Suprapubic skin (tissue), 4 donors: Measurements from ENCODE around the gene FKRP. TPM values are rescaled to one million over a fixed set of nuclear protein-coding genes. Genes with fewer than 3 reads are reported as not detected.

Experiments
- DNase-seq, 2 donors: peaks; one replicate each; pipeline ENCODE4 v3.0.0-alpha.2; 2019; ENCODE audit warnings: low spot score in 2 of 2
- H3K27ac ChIP-seq: fragments of 200-600 bp; sonication (generic); one replicate; pipeline ENCODE4 v1.5.1; 2019
- H3K27me3 ChIP-seq: fragments of 200-600 bp; sonication (generic); one replicate; pipeline ENCODE4 v1.5.1; 2019
- H3K36me3 ChIP-seq: fragments of 200-600 bp; sonication (generic); one replicate; pipeline ENCODE4 v1.5.1; 2019
- H3K4me1 ChIP-seq: fragments of 200-600 bp; sonication (generic); one replicate; pipeline ENCODE4 v1.5.1; 2019
- H3K4me3 ChIP-seq: fragments of 200-600 bp; sonication (generic); one replicate; pipeline ENCODE4 v1.5.1; 2019; ENCODE audit warnings: mild to moderate bottlenecking
- H3K9me3 ChIP-seq: fragments of 200-600 bp; sonication (generic); one replicate; pipeline ENCODE4 v1.5.1; 2019
- EP300 ChIP-seq: sonication (generic); formaldehyde crosslinking; IDR thresholded peaks from one replicate; pipeline ENCODE4 v1.6.1; 2017; ENCODE audit warnings: antibody characterized with exemption
- POLR2A ChIP-seq, 2 donors: fragments of 450-650 bp; IDR thresholded peaks; one replicate each; pipeline ENCODE4 v1.6.1; 2017; ENCODE audit warnings: antibody characterized with exemption in 2 of 2, mild to moderate bottlenecking in 2 of 2, moderate library complexity in 2 of 2
- POLR2AphosphoS5 ChIP-seq, 3 donors: sonication (generic); formaldehyde crosslinking; IDR thresholded peaks; one replicate each; pipeline ENCODE4 v1.6.1; 2017; ENCODE audit warnings: antibody characterized with exemption in 3 of 3
- WGBS: methylation state at CpG from one replicate; pipeline ENCODE4 v1.1.5; 2018; 5-methylcytosine and 5-hydroxymethylcytosine counted together
- total RNA-seq, 4 donors: library from RNA; depleted of rRNA; stranded (reverse); fragments of >200 nt; gene quantifications; one replicate each; pipeline ENCODE4 v1.1.0, GENCODE V29; 2016
- TF ChIP-seq, protein P1 (sequence below), 2 donors: fragments of 200-600 bp in 1 of 2; fragments of 450-650 bp in 1 of 2; sonication (generic) in 1 of 2; IDR thresholded peaks; one replicate each; pipeline ENCODE4 v1.5.1; 2016 to 2019; ENCODE audit warnings: antibody characterized with exemption in 2 of 2, mild to moderate bottlenecking in 1 of 2, moderate library complexity in 1 of 2

FKRP gene
- total RNA-seq, 4 donors from 2014 or later: 7.1 to 15.2 (median 7.8) TPM

DNA sequence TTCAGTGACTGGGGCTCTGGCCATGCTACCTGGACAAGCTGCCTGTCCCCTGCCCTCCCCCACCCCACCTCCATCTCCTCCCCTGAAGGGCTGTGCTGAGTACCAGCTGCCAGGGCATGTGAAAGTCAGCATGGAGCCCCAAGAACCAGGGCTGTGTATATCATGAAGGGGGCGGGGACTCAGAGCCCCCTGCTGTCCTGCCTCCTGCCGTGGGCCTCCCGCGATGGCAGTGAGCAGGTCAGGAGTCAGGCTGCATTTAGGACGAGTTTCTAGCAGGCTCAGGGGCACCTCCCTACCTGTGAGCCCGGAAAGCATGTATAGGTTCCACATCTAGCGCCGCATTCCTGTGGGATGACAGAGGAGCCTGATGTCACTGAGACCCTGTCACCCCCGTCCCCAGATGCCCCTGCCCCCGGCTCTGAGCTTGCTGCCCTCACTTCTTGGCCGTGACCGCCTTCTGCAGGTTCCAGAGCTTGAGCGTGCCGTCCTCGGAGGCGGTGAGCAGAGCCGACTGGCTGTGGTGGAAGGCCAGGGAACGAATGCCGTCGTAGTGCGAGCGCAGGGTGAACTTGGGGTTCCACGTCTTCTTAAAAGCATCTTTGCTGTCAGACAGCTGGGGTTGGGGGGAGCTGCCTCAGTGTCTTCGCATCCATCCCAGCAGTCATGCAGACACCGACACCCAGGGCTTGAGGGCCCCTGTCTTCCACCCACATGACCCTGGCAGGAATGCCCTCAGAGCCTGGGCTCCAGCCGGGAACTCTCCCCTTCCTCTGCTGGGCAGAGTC lies 20.6 kb upstream of the FKRP start:
- no peak overlapping the region for H3K27ac ChIP-seq
- peaks cover 6% of the 10 kb centered on the region for H3K4me1 ChIP-seq
- no peak for DNase-seq
- no peaks in the 10 kb centered on the region for H3K9me3 ChIP-seq
- H3K27me3 ChIP-seq: no peaks in the 10 kb centered on the region
- WGBS: 93% methylated on average over 25 of the region's 26 CpGs
- H3K36me3 ChIP-seq: peaks cover 98% of the 10 kb centered on the region
- TF ChIP-seq, protein P1, sequence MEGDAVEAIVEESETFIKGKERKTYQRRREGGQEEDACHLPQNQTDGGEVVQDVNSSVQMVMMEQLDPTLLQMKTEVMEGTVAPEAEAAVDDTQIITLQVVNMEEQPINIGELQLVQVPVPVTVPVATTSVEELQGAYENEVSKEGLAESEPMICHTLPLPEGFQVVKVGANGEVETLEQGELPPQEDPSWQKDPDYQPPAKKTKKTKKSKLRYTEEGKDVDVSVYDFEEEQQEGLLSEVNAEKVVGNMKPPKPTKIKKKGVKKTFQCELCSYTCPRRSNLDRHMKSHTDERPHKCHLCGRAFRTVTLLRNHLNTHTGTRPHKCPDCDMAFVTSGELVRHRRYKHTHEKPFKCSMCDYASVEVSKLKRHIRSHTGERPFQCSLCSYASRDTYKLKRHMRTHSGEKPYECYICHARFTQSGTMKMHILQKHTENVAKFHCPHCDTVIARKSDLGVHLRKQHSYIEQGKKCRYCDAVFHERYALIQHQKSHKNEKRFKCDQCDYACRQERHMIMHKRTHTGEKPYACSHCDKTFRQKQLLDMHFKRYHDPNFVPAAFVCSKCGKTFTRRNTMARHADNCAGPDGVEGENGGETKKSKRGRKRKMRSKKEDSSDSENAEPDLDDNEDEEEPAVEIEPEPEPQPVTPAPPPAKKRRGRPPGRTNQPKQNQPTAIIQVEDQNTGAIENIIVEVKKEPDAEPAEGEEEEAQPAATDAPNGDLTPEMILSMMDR (IDR thresholded peaks at IDR 0.05): no peak
- TF ChIP-seq POLR2AphosphoS5 (IDR thresholded peaks at IDR 0.05) (no peak), EP300 (no peak), POLR2A (IDR thresholded peaks at IDR 0.05) (no peak)
- H3K4me3 ChIP-seq: no peak overlapping the region

DNA sequence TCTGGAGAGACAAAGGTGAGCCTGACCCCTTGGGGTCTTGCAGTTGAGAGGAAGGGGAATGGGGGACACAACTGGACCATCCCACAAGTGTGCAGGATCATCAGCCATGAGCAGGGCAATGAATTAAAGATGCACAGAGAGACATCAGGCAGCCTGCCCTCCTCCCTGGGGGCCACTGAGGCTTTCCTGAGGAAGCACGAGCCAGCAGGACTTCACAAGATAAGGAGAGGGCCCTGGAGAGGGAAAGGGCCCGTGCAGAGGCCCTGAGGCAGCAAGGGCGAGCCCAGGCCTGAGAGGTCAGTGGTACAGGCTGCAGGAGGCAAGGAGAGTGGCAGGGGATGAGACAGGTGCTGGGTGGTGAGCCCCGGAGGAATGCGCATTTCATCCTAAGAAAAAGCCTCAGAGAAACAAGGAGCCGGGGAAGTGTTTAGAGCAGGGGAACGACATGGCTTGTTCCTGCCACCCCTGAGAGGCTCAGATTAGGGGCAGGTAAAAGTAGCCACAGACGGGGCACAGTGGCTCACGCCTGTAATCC lies 19.9 kb upstream of the FKRP start:
- Histone ChIP-seq H3K27ac (no peak overlapping the region), H3K9me3 (no peaks in the 10 kb centered on the region), H3K4me3 (no peak overlapping the region), H3K36me3 (peaks cover 98% of the 10 kb centered on the region), H3K27me3 (no peaks in the 10 kb centered on the region), H3K4me1 (peaks cover 8% of the 10 kb centered on the region)
- 77% methylated on average over 9 of the region's 9 CpGs for WGBS
- no peak for DNase-seq
- TF ChIP-seq, protein P1 (IDR thresholded peaks at IDR 0.05): no peak

DNA sequence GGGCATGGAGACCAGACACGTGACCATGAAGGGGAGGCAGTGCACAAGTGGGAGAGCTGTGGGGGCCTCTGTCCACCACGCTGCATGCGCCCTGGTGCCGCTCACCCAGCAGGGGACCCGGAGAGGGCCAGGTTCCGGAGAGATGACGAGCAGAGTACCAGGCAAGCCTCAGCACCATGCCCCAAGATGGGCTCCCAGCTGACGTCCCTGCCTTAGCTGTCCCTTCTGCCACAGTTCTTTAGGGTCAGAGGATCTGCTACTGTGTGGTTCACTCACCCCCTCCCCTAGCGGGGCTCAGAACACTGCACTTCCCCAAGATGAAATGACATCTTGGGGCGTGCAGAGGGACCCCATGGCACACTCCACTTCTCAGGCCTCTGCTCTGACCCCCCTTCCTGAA lies 19.3 kb upstream of the FKRP start:
- 87% methylated on average over 9 of the region's 10 CpGs for WGBS

DNA sequence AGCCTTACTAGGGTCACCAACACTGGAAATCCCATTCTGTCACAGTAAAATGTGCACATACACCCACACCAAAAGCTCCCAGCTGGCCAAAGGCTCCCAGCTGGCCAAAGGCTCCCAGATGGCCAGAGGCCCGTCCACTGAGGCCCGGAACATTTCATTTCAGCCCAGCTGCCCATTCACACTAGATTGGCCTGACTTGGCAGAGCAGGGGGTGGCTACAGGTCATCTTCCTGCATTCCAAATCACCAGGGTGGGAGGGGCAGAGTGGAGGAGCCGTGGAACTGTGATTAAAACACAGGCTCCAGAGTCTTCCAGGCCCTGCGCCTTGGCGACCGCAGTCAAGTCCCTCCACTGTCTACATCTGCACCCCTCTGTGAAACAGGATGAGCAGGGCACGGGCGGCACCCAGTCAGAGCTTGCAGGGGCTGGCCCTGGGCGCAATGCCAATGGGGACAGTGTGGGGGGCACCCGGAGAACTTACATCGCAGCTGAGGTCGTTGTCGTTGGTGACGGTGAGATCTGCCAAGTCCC lies 18.8 kb upstream of the FKRP start:
- H3K4me1 ChIP-seq: peaks cover 17% of the 10 kb centered on the region
- TF ChIP-seq, protein P1 (IDR thresholded peaks at IDR 0.05): no peak
- TF ChIP-seq POLR2AphosphoS5 (IDR thresholded peaks at IDR 0.05) (no peak), EP300 (no peak), POLR2A (IDR thresholded peaks at IDR 0.05) (no peak)
- 73% methylated on average over 11 of the region's 14 CpGs for WGBS
- peaks cover 98% of the 10 kb centered on the region for H3K36me3 ChIP-seq
- no peak overlapping the region for H3K27ac ChIP-seq
- H3K9me3 ChIP-seq: no peaks in the 10 kb centered on the region
- no peak overlapping the region for H3K4me3 ChIP-seq
- no peaks in the 10 kb centered on the region for H3K27me3 ChIP-seq
- no peak for DNase-seq

More for the DNA sequence above, 19.3 kb upstream of the FKRP start:
- peaks cover 15% of the 10 kb centered on the region for H3K4me1 ChIP-seq
- no peaks in the 10 kb centered on the region for H3K27me3 ChIP-seq
- no peak for DNase-seq
- no peaks in the 10 kb centered on the region for H3K9me3 ChIP-seq
- no peak overlapping the region for H3K27ac ChIP-seq
- no peak for TF ChIP-seq EP300
- no peak for TF ChIP-seq POLR2AphosphoS5 (IDR thresholded peaks at IDR 0.05)
- TF ChIP-seq POLR2A (IDR thresholded peaks at IDR 0.05): no peak
- TF ChIP-seq, protein P1 (IDR thresholded peaks at IDR 0.05): no peak
- peaks cover 98% of the 10 kb centered on the region for H3K36me3 ChIP-seq
- H3K4me3 ChIP-seq: no peak overlapping the region

DNA sequence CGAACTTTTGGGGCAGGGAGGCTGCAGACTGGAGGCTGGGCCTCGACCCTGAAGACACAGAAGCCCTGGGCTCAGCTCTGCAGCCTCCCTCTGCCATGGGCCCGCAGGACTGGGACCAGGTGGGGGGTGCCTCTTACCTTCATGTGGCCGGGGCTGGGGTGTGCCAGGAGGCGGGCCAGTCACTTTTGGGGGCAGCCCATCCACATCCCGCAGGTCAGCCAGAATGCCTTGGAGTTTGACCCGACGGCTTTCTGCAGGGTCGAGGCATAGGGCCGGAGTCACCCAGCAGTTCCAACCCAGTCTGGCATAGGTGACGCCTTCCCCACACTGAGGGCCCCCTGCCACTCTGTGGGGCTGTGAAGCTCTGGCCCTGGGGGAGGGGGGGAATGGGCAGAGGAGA lies 18.1 kb upstream of the FKRP start:
- peaks cover 24% of the 10 kb centered on the region for H3K4me1 ChIP-seq
- 79% methylated on average over 5 of the region's 11 CpGs for WGBS
- TF ChIP-seq POLR2AphosphoS5 (IDR thresholded peaks at IDR 0.05) (no peak), EP300 (no peak), POLR2A (IDR thresholded peaks at IDR 0.05) (no peak)
- TF ChIP-seq, protein P1 (IDR thresholded peaks at IDR 0.05): no peak

More for the DNA sequence above, 18.1 kb upstream of the FKRP start:
- Histone ChIP-seq H3K4me3 (no peak overlapping the region), H3K9me3 (no peaks in the 10 kb centered on the region), H3K27me3 (no peaks in the 10 kb centered on the region), H3K36me3 (peaks cover 98% of the 10 kb centered on the region), H3K27ac (no peak overlapping the region)
- no peak for DNase-seq
